ENCODE results near the gene ICA1L. TPM values are rescaled to one million over a fixed set of nuclear protein-coding genes. Genes with fewer than 3 reads are reported as not detected.

Gene ICA1L
- total RNA-seq, 1 experiment from 2014 or later: 4.5 TPM

- Histone ChIP-seq H3T11ph (ENCODE audit: low read length) (no peak overlapping the region), H2BK20ac (ENCODE audit: low read depth, low read length, poor library complexity, severe bottlenecking) (no peak overlapping the region), H2BK5ac (ENCODE audit: insufficient read length, low read length) (no peak overlapping the region), H3K18ac (ENCODE audit: insufficient read length, low read depth, low read length) (no peak overlapping the region), H2BK12ac (ENCODE audit: insufficient read length, low read depth, low read length) (no peak overlapping the region), H2BK15ac (ENCODE audit: low read depth, low read length) (no peak overlapping the region), H3K4me2 (ENCODE audit: insufficient read depth, insufficient read length, low read length) (no peak overlapping the region), H3K14ac (ENCODE audit: insufficient read depth, low read length) (no peak overlapping the region), H4K8ac (replicated peaks; ENCODE audit: insufficient read length, low read depth, low read length) (no peak overlapping the region), H2AK5ac (ENCODE audit: insufficient read length, low read length) (no peak overlapping the region), H3K23ac (ENCODE audit: insufficient read length, low read depth, low read length) (no peak overlapping the region), H4K91ac (ENCODE audit: insufficient read length, low read depth, low read length) (no peak overlapping the region), H3K79me1 (ENCODE audit: insufficient read depth, low read depth, low read length, poor library complexity, severe bottlenecking) (no peaks in the 10 kb centered on the region), H3K23me2 (ENCODE audit: insufficient read length, low read depth, low read length, poor library complexity, severe bottlenecking) (no peaks in the 10 kb centered on the region), H4K5ac (ENCODE audit: insufficient read length, low read depth, low read length) (no peak overlapping the region), H2BK120ac (ENCODE audit: low read depth, low read length, poor library complexity, severe bottlenecking) (no peak overlapping the region), H3K9ac (ENCODE audit: extremely low read depth, insufficient read length, low read length) (no peak overlapping the region), H3K27ac (ENCODE audit: insufficient read length, low read depth, low read length) (no peak overlapping the region), H3K4me1 (ENCODE audit: insufficient read depth, low read length) (no peaks in the 10 kb centered on the region), H3K9me3 (ENCODE audit: control insufficient read depth, low read depth, low read length) (no peaks in the 10 kb centered on the region), H3K27me3 (ENCODE audit: insufficient read depth, low read length) (no peaks in the 10 kb centered on the region), H2AFZ (ENCODE audit: low read length) (no peak overlapping the region), H4K20me1 (ENCODE audit: control insufficient read depth, insufficient read depth, insufficient read length) (no peaks in the 10 kb centered on the region), H3K79me2 (ENCODE audit: insufficient read depth, low read length) (no peaks in the 10 kb centered on the region), H3K4ac (ENCODE audit: low read depth, low read length) (no peak overlapping the region), H3K56ac (ENCODE audit: insufficient read length, low read depth, low read length) (no peak overlapping the region)
- Mint-ChIP-seq H3K9me3 (peaks cover 13 to 15% of the 10 kb centered on the region in 2 experiments), H3K27me3 (ENCODE audit: low read depth) (no peaks in the 10 kb centered on the region), H3K4me3 (no peak overlapping the region), H3K27ac (no peak overlapping the region), H3K4me1 (peaks cover 3 to 7% of the 10 kb centered on the region in 2 experiments; a peak in 2 of 4 replicates), H3K36me3 (ENCODE audit: insufficient read depth in 1 of 3, low read depth in 3 of 3) (peaks cover 5 to 22% (median 16%) of the 10 kb centered on the region in 3 experiments)
- TF ChIP-seq, protein P1, sequence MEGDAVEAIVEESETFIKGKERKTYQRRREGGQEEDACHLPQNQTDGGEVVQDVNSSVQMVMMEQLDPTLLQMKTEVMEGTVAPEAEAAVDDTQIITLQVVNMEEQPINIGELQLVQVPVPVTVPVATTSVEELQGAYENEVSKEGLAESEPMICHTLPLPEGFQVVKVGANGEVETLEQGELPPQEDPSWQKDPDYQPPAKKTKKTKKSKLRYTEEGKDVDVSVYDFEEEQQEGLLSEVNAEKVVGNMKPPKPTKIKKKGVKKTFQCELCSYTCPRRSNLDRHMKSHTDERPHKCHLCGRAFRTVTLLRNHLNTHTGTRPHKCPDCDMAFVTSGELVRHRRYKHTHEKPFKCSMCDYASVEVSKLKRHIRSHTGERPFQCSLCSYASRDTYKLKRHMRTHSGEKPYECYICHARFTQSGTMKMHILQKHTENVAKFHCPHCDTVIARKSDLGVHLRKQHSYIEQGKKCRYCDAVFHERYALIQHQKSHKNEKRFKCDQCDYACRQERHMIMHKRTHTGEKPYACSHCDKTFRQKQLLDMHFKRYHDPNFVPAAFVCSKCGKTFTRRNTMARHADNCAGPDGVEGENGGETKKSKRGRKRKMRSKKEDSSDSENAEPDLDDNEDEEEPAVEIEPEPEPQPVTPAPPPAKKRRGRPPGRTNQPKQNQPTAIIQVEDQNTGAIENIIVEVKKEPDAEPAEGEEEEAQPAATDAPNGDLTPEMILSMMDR (conservative IDR thresholded peaks at IDR 0.05): no peak
- no peak for DNase-seq
- WGBS (ENCODE audit: extremely low coverage, insufficient read length, low lambda C conversion rate): no CpG with 5 or more reads among the region's 4 CpGs
Measured at GRCh38 chr2:202815548-202816360, 55.8 kb downstream of the ICA1L start.
